H7 (cell line): ENCODE data around the gene ATP9A. TPM values are rescaled to one million over a fixed set of nuclear protein-coding genes. Genes with fewer than 3 reads are reported as not detected.

ENCODE experiments used
- DNase-seq: peaks from one replicate; pipeline ENCODE4 v3.0.0; 2012
- H3K27me3 ChIP-seq: 2 replicates; pipeline ENCODE4 v1.6.0; 2011; ENCODE audit warnings: mild to moderate bottlenecking, low read length; ENCODE audit not compliant: control insufficient read depth, insufficient read depth
- H3K36me3 ChIP-seq: replicated peaks from 2 replicates; pipeline ENCODE4 v1.5.1; 2011; ENCODE audit warnings: low read length; ENCODE audit not compliant: control insufficient read depth, insufficient read depth
- H3K4me3 ChIP-seq: 2 replicates; pipeline ENCODE4 v1.5.1; 2011; ENCODE audit warnings: low read depth, mild to moderate bottlenecking, control low read depth, low read length, moderate library complexity; ENCODE audit not compliant: insufficient read depth
- total RNA-seq: library from RNA; depleted of rRNA; stranded (reverse); fragments of >200 nt; shearing (Covaris generic); gene quantifications from 2 replicates; pipeline ENCODE4 v1.2.3, GENCODE V29; 2014

ATP9A gene
- total RNA-seq, 1 experiment from 2014 or later: 1.6 TPM

- Histone ChIP-seq H3K36me3 (no peaks in the 10 kb centered on the region), H3K4me3 (no peak overlapping the region), H3K27me3 (no peaks in the 10 kb centered on the region)
- DNase-seq: no peak
Observed at GRCh38 chr20:51711426-51711825, 56.8 kb downstream of the ATP9A start.

GRCh38 chr20:51710361-51710894 lies 57.8 kb downstream of the ATP9A start:
- Histone ChIP-seq H3K4me3 (no peak overlapping the region), H3K27me3 (no peaks in the 10 kb centered on the region), H3K36me3 (no peaks in the 10 kb centered on the region)
- DNase-seq: peak; percentile 52

GRCh38 chr20:51705400-51705799 lies 62.8 kb downstream of the ATP9A start:
- H3K4me3 ChIP-seq: no peak overlapping the region
- H3K27me3 ChIP-seq: no peaks in the 10 kb centered on the region
- no peak for DNase-seq
- no peaks in the 10 kb centered on the region for H3K36me3 ChIP-seq

DNA sequence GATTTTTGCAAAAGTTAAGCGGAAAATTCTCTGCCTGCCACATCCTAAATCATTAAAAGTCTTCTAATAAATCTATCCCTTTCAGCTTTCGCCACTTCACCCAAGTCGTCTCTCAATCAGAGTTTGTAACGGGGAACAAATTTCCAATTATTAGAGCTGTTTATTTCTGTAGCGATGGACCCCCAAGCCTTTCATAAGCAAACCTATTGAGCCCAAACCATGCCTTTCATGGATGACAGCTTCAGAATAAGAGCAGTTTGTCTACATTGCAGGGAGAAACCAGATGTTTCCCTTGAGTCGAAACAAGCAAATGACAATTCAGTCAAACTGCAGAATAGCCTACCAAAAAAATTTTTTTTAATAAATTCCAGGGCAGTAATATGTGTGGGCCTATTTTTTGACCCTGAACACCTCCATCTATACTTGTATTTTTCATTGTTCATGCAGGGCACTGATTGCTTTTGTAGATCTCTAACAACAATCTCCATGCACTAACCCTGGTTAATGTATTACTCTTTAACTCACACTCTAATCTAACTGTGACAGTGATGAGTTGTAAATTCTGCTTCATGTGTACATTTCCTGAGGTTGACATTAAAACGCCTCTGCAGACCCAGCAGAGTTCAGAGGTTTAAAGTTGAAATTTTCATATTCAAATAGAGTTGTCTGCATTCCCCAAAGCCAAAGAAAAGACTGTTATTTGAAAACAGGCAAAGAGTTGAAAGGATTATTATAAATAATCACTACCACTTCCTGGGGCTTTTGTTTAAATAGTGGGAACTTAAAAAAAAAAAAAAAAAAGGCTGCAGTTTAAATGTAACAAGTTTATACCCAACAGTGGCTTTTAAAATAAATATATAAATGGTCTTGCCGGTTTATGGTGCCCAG lies 64.5 kb downstream of the ATP9A start:
- Histone ChIP-seq H3K4me3 (no peak overlapping the region), H3K27me3 (no peaks in the 10 kb centered on the region), H3K36me3 (no peaks in the 10 kb centered on the region)
- no peak for DNase-seq

DNA sequence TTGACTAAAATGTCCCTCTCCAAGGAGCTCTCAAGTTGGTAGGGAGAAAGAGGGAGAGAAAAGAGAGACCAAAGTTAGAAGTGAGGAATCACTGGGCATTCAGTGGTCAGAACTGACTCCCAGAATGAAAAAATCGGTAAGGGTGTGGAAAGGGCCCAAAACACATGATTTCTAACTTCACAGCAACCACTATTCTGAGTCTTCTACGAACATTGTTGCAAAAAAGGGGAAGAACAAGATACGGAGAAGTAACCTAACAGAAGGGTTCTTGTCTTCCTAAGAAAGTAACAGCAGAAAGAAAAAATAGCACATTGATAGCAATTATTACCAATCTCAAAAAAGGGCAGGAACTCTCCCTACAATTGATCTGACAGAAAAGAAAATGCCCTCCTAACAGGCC lies 65.6 kb downstream of the ATP9A start:
- no peak for DNase-seq
- no peaks in the 10 kb centered on the region for H3K27me3 ChIP-seq
- H3K4me3 ChIP-seq: no peak overlapping the region
- no peaks in the 10 kb centered on the region for H3K36me3 ChIP-seq

- peak; percentile 64 for DNase-seq
- no peak overlapping the region for H3K4me3 ChIP-seq
- H3K36me3 ChIP-seq: no peaks in the 10 kb centered on the region
- no peaks in the 10 kb centered on the region for H3K27me3 ChIP-seq
Observed at GRCh38 chr20:51700809-51701285, 67.3 kb downstream of the ATP9A start.

- no peak for DNase-seq
- Histone ChIP-seq H3K36me3 (no peaks in the 10 kb centered on the region), H3K27me3 (no peaks in the 10 kb centered on the region), H3K4me3 (no peak overlapping the region)
Observed at GRCh38 chr20:51698252-51698651, 69.9 kb downstream of the ATP9A start.

- H3K27me3 ChIP-seq: no peaks in the 10 kb centered on the region
- no peak overlapping the region for H3K4me3 ChIP-seq
- no peaks in the 10 kb centered on the region for H3K36me3 ChIP-seq
- DNase-seq: no peak
Observed at GRCh38 chr20:51697096-51697826, 70.9 kb downstream of the ATP9A start.

- no peaks in the 10 kb centered on the region for H3K36me3 ChIP-seq
- no peak overlapping the region for H3K4me3 ChIP-seq
- peak; percentile 51 for DNase-seq
- H3K27me3 ChIP-seq: no peaks in the 10 kb centered on the region
Observed at GRCh38 chr20:51696304-51697071, 71.7 kb downstream of the ATP9A start.

DNA sequence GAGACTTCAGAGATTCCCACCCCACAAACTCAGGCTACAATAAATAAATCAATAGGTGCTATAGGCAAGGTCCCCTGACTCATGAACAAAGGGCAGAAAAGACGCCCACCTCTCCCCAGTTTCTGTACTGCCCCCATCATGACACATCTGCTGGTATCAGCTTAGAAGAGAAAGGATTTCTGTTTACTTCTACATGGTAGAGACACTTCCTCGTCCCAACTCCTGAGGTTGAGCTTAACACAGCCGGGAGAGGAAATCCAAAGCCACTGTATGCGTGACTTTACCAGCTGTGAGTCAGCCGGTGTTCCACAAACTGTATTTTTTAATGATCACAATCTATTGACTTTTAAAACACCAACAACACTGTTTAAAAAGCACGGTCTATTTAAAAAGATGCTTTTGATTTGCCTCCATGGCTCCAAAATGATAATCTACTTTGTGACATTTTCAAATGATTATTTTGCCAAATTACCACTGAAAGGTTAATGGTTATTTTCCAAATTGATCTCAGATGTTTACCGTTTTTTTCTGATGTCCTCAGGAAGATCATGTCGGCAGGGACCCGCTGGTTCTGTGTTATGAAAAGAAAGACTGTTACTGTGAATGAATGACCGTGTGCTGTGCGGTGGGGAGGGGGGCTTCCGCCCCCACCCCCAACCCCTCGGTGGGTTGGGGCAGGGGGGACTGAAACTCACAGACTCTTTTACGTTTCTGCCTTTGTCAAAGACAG lies 72.5 kb downstream of the ATP9A start:
- Histone ChIP-seq H3K27me3 (no peaks in the 10 kb centered on the region), H3K36me3 (no peaks in the 10 kb centered on the region), H3K4me3 (no peak overlapping the region)
- DNase-seq: peak; percentile 63

DNA sequence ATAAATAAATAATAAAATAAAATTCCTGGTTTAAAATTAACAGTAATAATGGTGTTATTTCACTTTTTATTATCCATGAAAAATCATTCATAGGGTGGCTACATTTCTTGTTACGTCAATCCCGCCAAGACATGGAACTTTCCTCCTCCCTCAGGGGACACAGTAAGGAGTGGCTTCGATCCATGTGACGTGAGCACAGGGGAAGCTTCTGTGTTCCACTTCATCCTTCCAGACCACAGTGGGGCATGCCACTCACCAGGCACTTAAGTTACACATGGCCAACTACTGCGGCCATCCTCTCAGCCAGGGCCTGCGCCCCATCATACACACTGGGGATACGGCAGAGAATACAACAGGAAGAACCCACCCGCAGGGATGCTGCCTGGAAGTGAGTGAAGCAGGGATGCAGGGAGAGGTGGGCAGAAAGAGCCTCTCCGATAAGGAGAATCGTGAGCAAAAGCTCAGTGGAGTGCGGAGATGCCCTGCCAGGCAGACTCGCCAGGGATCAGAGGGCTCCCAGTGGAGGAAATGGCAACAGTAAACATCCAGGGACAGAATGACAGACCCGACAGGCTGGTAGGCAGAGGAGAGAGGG lies 75.3 kb downstream of the ATP9A start:
- Histone ChIP-seq H3K4me3 (no peak overlapping the region), H3K36me3 (no peaks in the 10 kb centered on the region), H3K27me3 (no peaks in the 10 kb centered on the region)
- no peak for DNase-seq

DNA sequence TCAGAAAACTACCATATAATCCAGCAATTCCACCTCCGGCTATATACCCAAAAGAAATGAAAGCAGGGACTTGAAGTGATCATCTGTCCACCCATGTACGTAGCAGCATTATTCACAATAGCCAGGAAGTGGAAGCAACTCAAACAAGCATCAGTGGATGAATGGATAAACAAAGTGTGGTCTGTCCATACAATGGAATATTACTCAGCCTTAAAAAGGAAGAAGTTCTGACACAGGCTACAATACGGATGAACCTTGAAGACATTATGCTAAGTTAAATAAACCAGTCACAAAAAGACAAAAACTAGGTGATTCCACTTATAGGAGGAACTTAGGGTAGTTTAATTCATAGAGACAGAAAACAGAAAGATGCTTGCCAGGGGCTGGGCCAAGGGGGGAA lies 76.5 kb downstream of the ATP9A start:
- no peaks in the 10 kb centered on the region for H3K36me3 ChIP-seq
- no peak overlapping the region for H3K4me3 ChIP-seq
- H3K27me3 ChIP-seq: no peaks in the 10 kb centered on the region
- DNase-seq: no peak

DNA sequence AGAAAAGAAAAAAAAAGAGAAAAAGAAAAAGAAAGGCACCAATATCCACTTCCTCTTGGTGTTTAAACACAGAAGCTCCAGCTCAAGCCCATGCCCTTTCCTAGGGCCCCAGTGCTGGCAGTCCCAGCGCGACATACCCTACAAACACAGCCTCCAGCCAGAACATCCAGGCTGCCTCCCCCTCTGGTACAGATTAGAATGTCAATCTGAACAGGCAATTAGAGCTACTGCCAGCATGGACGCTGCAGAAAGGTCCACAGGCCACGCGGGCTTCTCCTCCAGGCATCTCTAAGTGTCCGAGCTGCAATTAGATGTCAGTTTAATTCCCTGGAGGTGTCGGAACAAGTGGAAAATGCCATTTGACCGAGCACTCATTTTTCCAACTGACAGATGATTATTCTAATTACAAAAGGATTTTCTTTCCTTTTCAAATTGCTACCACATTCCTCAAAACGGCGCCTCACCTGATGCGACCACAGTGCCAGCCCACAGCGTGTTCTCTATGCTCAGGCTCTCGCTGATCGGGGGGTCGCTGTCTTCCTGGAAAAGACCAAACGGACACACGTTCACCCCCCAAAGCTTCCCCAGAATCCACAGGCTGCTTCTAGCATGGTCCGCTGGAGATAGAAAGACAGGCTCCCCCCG lies 79.5 kb downstream of the ATP9A start:
- no peak for DNase-seq
- H3K36me3 ChIP-seq: no peaks in the 10 kb centered on the region

More for the DNA sequence above, 79.5 kb downstream of the ATP9A start:
- no peak overlapping the region for H3K4me3 ChIP-seq
- H3K27me3 ChIP-seq: no peaks in the 10 kb centered on the region
